ENCODE measurements around the gene SEC16A.

DNA sequence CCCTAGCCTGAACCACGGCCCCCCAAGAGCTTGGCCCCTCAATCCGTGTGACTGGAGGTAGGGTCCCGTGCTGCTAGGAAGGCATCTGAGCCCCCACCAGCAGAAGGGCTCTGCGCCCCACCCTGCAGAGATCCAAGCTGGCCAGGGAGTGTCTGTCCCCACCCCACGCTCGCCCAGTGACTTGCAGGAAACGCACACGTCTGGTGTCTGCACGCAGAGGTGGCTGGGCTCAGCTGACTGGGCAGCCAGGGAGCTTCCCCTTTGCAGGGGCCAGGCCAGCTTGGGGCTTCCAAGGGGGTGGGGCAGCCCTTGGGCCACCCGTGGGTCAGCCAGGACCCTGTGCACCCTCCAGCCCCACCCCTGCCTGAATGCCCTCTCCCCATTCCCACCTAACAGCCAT is 38.7 kb upstream of the SEC16A start:
- no peak for TF ChIP-seq POLR2A (IDR thresholded peaks at IDR 0.05; ENCODE audit: low read length)
- no peak for TF ChIP-seq GATA1 (IDR thresholded peaks at IDR 0.05; ENCODE audit: low read depth, low read length)
